ENCODE measurements around the gene PPP3R2. TPM values are rescaled to one million over a fixed set of nuclear protein-coding genes. Genes with fewer than 3 reads are reported as not detected.
A peak's percentile ranks its signal among the peaks of the same experiment; 100 is the strongest.

The PPP3R2 gene
- total and polyA plus RNA-seq, 2 donors from 2014 or later: not detected

DNA sequence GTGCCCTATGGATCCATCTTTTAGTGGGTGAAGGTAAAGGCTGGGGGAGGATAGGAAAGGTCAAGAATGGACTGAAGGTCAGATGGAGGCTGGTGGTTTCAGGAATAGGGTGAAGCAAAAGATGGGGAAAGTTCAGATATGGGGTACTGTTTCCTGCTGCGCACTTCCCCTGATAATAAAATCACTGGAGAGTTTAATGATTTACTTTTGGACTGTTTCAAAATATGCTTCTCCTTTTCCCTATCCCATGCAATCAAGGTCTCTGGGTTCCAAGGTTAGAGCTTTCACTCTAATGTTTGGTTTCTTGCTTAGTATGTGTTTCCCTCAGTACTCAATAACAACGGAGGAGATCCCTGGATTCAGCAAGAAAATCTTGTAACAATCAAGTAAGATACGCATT lies 10.8 kb upstream of the PPP3R2 start:
- Histone ChIP-seq H3K4me1 (ENCODE audit: control insufficient read depth in 2 of 3, insufficient read depth in 2 of 3, low read depth in 1 of 3, low read length in 3 of 3) (peaks cover 0 to 2% (median 0%) of the 10 kb centered on the region in 3 donors), H3K4me3 (ENCODE audit: low read length in 3 of 3) (no peak overlapping the region), H3K27me3 (ENCODE audit: control insufficient read depth, insufficient read depth, low read length) (no peaks in the 10 kb centered on the region), H3K27ac (ENCODE audit: low read depth in 2 of 2, low read length in 2 of 2) (no peak overlapping the region), H3K36me3 (ENCODE audit: control insufficient read depth in 2 of 3, insufficient read depth in 3 of 3, low read length in 3 of 3) (no peaks in the 10 kb centered on the region), H3K9me3 (ENCODE audit: control insufficient read depth in 2 of 3, insufficient read depth in 1 of 3, low read length in 3 of 3) (no peaks in the 10 kb centered on the region), H3K9ac (ENCODE audit: low read length in 3 of 3) (no peak overlapping the region)
- DNase-seq (no peak), FAIRE-seq (no peak)
- intact Hi-C loops (cut with DNase I): no loop called here
- TF ChIP-seq, protein P1, sequence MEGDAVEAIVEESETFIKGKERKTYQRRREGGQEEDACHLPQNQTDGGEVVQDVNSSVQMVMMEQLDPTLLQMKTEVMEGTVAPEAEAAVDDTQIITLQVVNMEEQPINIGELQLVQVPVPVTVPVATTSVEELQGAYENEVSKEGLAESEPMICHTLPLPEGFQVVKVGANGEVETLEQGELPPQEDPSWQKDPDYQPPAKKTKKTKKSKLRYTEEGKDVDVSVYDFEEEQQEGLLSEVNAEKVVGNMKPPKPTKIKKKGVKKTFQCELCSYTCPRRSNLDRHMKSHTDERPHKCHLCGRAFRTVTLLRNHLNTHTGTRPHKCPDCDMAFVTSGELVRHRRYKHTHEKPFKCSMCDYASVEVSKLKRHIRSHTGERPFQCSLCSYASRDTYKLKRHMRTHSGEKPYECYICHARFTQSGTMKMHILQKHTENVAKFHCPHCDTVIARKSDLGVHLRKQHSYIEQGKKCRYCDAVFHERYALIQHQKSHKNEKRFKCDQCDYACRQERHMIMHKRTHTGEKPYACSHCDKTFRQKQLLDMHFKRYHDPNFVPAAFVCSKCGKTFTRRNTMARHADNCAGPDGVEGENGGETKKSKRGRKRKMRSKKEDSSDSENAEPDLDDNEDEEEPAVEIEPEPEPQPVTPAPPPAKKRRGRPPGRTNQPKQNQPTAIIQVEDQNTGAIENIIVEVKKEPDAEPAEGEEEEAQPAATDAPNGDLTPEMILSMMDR (IDR thresholded peaks at IDR 0.05; ENCODE audit: borderline replicate concordance, extremely low read depth, insufficient read depth): no peak

DNA sequence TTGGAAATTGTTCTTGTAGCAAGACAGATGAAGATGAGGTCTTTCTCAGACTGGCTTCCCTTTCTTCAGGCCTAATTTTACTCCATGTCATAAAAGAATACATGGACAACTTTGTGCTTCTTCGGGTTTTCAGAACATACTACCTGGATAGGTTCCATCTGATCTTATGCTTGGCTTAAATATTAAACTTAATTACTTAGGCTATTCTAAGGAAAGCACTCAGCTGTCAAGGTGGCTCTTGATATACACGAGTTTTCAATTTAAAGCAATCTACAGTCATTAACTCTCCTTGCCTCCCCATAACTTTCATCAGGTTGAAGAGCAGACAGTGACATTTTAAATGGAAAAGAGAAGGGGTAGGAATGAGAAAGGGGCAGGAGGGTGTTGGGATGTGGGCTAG lies 9.5 kb upstream of the PPP3R2 start:
- TF ChIP-seq, protein P1 (IDR thresholded peaks at IDR 0.05; ENCODE audit: borderline replicate concordance, extremely low read depth, insufficient read depth): no peak
- H3K36me3 ChIP-seq (ENCODE audit: control insufficient read depth in 2 of 3, insufficient read depth in 3 of 3, low read length in 3 of 3): no peaks in the 10 kb centered on the region
- intact Hi-C loops (cut with DNase I): no loop called here
- H3K9me3 ChIP-seq (ENCODE audit: control insufficient read depth in 2 of 3, insufficient read depth in 1 of 3, low read length in 3 of 3): no peaks in the 10 kb centered on the region
- H3K27me3 ChIP-seq (ENCODE audit: control insufficient read depth, insufficient read depth, low read length): no peaks in the 10 kb centered on the region
- H3K4me1 ChIP-seq (ENCODE audit: control insufficient read depth in 2 of 3, insufficient read depth in 2 of 3, low read depth in 1 of 3, low read length in 3 of 3): peaks cover 0 to 2% (median 0%) of the 10 kb centered on the region in 3 donors
- H3K4me3 ChIP-seq (ENCODE audit: low read length in 3 of 3): no peak overlapping the region
- DNase-seq: peak in 1 of 5 donors; percentile 26
- no peak overlapping the region for H3K27ac ChIP-seq (ENCODE audit: low read depth in 2 of 2, low read length in 2 of 2)
- no peak for FAIRE-seq
- H3K9ac ChIP-seq (ENCODE audit: low read length in 3 of 3): no peak overlapping the region

DNA sequence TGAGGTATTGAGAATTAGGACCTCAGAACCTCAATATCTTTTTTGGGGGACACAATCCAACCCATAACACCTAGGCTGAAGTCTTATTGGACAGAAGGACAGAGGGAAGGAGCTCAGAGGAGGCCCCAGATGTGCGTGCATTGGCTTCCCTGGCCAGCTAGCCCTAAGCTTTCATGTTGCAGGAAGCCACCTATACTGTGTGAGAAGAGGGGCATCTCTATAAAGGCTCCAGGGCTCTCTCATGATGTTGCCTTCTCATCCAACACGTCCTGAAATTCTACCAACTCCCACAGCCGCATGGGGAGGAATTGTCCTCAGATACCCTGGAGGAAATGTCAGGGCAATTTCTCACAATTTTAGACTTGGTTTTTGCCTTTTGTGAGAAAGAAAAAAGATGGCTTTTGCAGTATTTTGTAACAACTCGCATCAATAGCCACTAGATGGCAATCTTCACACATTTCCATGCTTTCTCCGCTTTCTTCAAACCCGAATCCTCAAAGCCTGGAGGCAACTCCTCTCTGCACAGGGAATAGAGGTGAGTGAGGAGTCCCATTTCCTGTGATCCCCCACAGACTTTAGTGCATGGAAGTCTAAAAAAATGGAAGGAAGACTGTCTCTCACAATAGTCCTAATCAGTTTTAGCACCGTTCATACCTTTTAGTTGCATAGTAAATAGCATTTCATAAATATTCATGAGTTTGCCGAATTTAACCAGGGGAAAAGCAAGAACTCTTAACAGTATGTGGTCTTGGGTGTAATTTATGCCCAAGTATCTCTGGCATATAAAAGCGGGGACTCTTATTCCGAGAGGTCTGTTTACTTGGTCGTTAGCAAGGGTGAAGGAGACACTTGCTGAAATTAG lies 7.4 kb upstream of the PPP3R2 start:
- intact Hi-C loops (cut with DNase I): no loop called here
- FAIRE-seq: peak; percentile 15
- peak in 3 of 5 donors; percentile 35 to 84 (median 74) for DNase-seq

More for the DNA sequence above, 7.4 kb upstream of the PPP3R2 start:
- Histone ChIP-seq H3K9me3 (ENCODE audit: control insufficient read depth in 2 of 3, insufficient read depth in 1 of 3, low read length in 3 of 3) (no peaks in the 10 kb centered on the region), H3K27ac (ENCODE audit: low read depth in 2 of 2, low read length in 2 of 2) (no peak overlapping the region), H3K4me1 (ENCODE audit: control insufficient read depth in 2 of 3, insufficient read depth in 2 of 3, low read depth in 1 of 3, low read length in 3 of 3) (peaks cover 0 to 2% (median 0%) of the 10 kb centered on the region in 3 donors), H3K36me3 (ENCODE audit: control insufficient read depth in 2 of 3, insufficient read depth in 3 of 3, low read length in 3 of 3) (no peaks in the 10 kb centered on the region), H3K9ac (ENCODE audit: low read length in 3 of 3) (no peak overlapping the region), H3K4me3 (ENCODE audit: low read length in 3 of 3) (no peak overlapping the region), H3K27me3 (ENCODE audit: control insufficient read depth, insufficient read depth, low read length) (no peaks in the 10 kb centered on the region)
- TF ChIP-seq, protein P1 (IDR thresholded peaks at IDR 0.05; ENCODE audit: borderline replicate concordance, extremely low read depth, insufficient read depth): peak; percentile 48

Measured in kidney (tissue), 14 donors.